IgD-negative memory B cell (primary cell): ENCODE results near the gene GAS6. TPM values are rescaled to one million over a fixed set of nuclear protein-coding genes. Genes with fewer than 3 reads are reported as not detected.
A peak's percentile ranks its signal among the peaks of the same experiment; 100 is the strongest.
"Not testable (repeated sequence)": the region's sequence is repeated elsewhere in the genome, so short reads cannot be mapped to it uniquely, and the experiment has no call there.

ENCODE experiments used
- H3K27ac Mint-ChIP-seq, 3 donors: one replicate each; pipeline ENCODE4 v1.8.0; 2020 to 2022; ENCODE audit warnings: mild to moderate bottlenecking in 3 of 3, mixed read lengths in 3 of 3, moderate library complexity in 1 of 3
- H3K27me3 Mint-ChIP-seq: one replicate; pipeline ENCODE4 v1.8.0; 2021; ENCODE audit warnings: mixed read lengths
- H3K36me3 Mint-ChIP-seq: one replicate; pipeline ENCODE4 v1.8.0; 2020; ENCODE audit warnings: mild to moderate bottlenecking, mixed read lengths
- H3K4me1 Mint-ChIP-seq, 3 donors: one replicate each; pipeline ENCODE4 v1.8.0; 2020 to 2022; ENCODE audit warnings: mixed read lengths in 3 of 3, mild to moderate bottlenecking in 1 of 3
- H3K4me3 Mint-ChIP-seq, 4 donors: one replicate each; pipeline ENCODE4 v1.8.0; 2020 to 2022; ENCODE audit warnings: mild to moderate bottlenecking in 4 of 4, mixed read lengths in 4 of 4, moderate library complexity in 3 of 4
- H3K9me3 Mint-ChIP-seq, 3 donors: one replicate each; pipeline ENCODE4 v1.8.0; 2020 to 2021; ENCODE audit warnings: mixed read lengths in 3 of 3, mild to moderate bottlenecking in 1 of 3
- polyA plus RNA-seq: library from polyadenylated mRNA; unstranded; fragments of 300-500 nt; fragmentation: Illumina TruSeq; gene quantifications from one replicate; pipeline ENCODE4 v1.2.3, GENCODE V29; 2021

GAS6 gene
- polyA plus RNA-seq, 1 donor from 2014 or later, result 0.60 TPM

DNA sequence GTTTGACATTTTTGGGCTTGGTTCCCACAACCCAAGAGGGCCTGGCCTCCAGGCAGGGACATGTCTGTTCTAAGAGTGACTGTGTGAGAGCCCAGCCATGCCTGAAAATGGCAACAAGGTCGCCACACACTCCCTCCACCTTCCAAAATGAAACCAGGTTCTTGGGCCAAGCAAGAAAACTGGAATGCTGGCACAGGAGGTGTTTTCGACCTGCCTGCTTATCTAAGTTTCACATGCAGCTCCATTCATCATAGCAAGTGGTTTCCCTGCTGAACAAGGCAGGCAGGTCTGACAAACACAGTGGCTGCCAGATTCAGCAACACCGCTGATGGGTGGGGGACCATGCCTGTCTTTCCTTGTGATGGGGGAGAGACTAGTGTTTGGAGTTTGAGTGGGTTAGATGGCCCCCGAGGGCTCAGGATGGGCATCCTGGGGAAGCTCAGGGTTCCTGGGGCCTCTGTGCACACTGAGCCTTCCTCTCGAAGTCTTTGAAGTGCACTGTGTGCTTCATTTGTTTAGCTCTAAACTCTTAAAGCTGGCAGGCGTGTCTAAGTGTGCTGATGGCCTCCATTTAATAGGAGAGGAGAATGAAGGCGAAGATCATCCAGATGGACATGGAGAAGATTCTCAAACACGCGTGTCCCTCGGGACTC lies 17.9 kb upstream of the GAS6 start:
- no peaks in the 10 kb centered on the region for H3K36me3 Mint-ChIP-seq
- H3K4me3 Mint-ChIP-seq, result no peak overlapping the region
- H3K9me3 Mint-ChIP-seq, result no peaks in the 10 kb centered on the region
- H3K4me1 Mint-ChIP-seq, result peaks cover 0 to 1% (median 0%) of the 10 kb centered on the region in 3 donors
- peak overlapping the region in 1 of 3 donors; percentile 47 for H3K27ac Mint-ChIP-seq
- H3K27me3 Mint-ChIP-seq, result peaks cover 18% of the 10 kb centered on the region

DNA sequence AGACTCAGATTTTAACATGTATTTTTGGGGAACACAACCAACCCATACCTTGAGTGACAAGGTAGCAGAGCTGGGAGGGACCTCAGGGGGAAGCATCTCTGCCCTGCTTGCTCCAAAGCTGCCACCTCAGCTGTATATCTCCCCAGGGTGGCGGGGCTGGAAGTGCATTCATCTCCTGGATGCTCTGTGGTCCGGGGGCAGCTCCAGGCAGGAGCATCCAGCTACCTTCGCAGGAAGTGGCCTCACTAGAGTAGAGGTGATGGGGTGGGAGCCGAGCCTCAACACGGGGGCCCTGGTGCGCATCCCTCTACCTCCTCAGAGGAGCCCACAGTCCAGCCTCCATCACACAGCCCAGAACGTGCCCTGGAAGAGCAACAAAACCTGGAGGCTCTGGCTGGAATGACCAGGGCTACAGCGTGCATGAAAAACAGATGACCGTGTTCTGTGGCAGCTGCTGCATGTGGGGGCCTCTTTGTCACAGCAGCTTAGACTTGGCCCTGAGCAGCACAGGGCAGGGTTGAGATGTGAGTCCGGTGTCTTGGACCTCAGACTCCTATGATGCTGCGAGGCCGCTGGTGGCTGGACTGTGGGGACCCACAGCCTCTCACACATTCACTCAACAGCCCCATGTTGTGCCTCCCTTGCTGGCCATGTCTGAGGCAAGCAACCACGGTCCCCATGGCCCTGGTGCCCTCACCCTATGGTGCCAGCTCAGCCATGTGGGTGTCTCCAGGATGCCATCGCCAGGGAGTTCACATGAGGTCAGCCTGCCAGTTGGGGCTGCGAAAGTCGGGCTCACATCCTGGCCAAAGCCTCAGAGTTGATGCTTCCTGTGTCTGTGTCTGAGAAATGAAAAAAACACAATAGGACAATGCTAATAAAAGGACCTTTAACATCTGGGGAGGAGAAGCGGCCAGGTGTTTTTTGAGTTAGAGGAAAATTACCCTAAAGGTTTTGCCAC lies 17.1 kb upstream of the GAS6 start:
- peak overlapping the region in 1 of 4 donors; percentile 83 for H3K4me3 Mint-ChIP-seq
- H3K9me3 Mint-ChIP-seq, result no peaks in the 10 kb centered on the region
- H3K27me3 Mint-ChIP-seq, result peaks cover 14% of the 10 kb centered on the region
- H3K36me3 Mint-ChIP-seq, result peaks cover under 1% of the 10 kb centered on the region
- H3K27ac Mint-ChIP-seq, result peak overlapping the region in 1 of 3 donors; percentile 47
- peaks cover 0 to 2% (median 0%) of the 10 kb centered on the region in 3 donors for H3K4me1 Mint-ChIP-seq

DNA sequence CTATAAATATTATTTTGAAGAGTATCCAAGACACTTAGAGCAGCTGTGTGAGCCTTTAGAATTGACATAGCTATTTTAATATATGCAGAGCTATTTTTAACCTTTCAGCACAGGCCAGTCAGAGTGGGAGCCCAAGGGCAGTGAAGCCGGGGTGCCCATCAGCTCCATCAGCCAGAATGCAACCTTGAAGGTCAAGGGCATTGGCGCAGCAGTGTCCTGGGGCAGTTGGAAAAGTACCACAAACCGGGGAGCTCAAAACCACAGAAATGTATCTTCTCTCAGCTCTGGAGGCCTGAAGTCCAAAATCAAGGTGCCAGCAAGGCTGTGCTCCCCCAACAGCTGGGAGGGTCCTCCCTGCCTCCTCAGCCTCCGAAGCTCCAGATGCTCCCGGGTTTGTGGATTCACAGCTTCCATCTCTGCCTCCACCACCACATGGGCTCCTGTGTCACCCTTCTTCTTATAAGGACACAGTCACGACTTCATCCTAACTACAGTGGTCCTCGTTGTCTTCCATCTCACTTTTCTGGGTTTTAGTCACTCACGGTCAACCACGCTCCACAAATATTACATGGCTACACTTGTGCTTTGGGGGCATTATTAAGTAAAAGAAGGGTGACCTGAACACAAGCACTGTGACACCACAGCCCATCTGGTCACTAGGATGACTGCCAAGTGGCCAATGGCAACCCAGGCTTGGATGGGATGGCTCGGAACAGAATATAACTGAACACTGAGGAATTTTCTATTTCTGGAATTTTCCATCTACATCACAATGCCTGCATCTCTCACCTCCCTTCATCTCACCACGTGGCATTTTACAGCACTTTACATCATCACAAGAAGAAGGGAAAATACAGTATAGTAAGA lies 15.9 kb upstream of the GAS6 start:
- Mint-ChIP-seq H3K36me3 (peaks cover 3% of the 10 kb centered on the region), H3K27me3 (peaks cover 22% of the 10 kb centered on the region), H3K4me3 (no peak overlapping the region), H3K4me1 (peaks cover 0 to 7% (median 2%) of the 10 kb centered on the region in 3 donors), H3K27ac (no peak overlapping the region), H3K9me3 (no peaks in the 10 kb centered on the region)

DNA sequence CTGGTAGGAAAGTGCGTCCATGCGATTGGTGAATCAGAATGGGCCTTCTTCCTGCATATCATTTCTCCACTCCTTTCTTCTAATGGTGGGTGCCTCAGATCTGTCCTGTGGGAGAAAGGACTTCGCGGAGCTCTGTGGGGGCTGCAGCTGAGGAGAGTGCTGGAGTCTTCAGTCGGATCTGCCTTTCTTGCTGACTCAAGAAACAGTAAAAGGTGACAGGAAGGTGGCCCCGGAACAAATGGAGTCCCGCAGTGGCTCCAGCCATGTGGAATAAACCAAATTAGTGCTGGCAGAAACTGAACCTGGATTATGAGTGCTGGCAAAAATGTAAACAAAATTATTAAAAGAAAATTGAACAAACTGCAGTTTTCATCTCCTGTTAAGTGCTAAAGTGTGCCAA lies 15.1 kb upstream of the GAS6 start:
- peaks cover 0 to 7% (median 2%) of the 10 kb centered on the region in 3 donors for H3K4me1 Mint-ChIP-seq
- H3K4me3 Mint-ChIP-seq, result no peak overlapping the region

DNA sequence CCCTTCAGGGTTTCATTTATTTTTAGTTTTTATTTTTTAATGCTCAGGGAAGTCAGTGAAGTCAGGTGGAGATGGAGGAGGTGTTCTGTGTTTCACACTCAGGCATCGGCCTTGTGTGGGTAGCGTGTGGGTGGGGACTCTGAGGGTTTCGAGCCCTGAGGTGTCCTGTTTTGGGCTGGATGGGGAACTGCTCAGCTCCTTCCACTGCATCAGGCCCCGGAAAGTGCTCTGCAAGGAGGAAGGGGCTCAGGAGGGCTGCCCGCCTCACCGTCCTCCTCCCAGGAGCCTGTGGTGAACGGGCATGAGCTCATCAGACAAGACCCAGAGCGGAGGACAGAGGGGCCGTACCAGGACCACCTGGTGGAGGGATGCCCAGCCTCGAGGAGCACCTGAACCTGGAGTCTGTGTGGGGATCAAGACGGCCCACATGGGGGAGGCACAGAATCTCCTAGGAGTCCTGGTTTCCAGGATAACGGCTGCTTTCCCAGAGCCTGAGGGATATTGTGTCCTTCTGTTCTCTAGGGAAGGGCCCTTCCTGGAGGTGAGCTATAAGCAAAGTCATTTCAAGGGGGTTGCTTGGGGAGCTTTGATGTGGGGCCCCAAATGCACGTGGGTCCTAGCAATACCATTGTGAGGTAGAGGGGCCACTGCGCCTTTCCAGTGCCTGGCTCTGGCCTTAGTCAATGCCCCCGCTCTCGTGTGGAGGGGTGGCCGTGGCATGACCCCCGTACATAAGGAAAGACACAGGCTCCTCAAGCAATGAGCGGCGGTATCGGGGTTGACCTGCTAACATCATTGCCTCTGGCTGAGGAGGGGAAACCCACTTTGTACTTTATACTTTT lies 13.5 kb upstream of the GAS6 start:
- peaks cover 24% of the 10 kb centered on the region for H3K27me3 Mint-ChIP-seq
- peak overlapping the region in 1 of 4 donors; percentile 52 for H3K4me3 Mint-ChIP-seq
- H3K9me3 Mint-ChIP-seq, result no peaks in the 10 kb centered on the region
- peaks cover 0 to 7% (median 2%) of the 10 kb centered on the region in 3 donors for H3K4me1 Mint-ChIP-seq
- peak overlapping the region in 1 of 3 donors; percentile 53 for H3K27ac Mint-ChIP-seq
- H3K36me3 Mint-ChIP-seq, result peaks cover 3% of the 10 kb centered on the region

More for the DNA sequence above, 15.1 kb upstream of the GAS6 start:
- Mint-ChIP-seq H3K27ac (no peak overlapping the region), H3K27me3 (peaks cover 22% of the 10 kb centered on the region), H3K9me3 (no peaks in the 10 kb centered on the region), H3K36me3 (peaks cover 3% of the 10 kb centered on the region)

DNA sequence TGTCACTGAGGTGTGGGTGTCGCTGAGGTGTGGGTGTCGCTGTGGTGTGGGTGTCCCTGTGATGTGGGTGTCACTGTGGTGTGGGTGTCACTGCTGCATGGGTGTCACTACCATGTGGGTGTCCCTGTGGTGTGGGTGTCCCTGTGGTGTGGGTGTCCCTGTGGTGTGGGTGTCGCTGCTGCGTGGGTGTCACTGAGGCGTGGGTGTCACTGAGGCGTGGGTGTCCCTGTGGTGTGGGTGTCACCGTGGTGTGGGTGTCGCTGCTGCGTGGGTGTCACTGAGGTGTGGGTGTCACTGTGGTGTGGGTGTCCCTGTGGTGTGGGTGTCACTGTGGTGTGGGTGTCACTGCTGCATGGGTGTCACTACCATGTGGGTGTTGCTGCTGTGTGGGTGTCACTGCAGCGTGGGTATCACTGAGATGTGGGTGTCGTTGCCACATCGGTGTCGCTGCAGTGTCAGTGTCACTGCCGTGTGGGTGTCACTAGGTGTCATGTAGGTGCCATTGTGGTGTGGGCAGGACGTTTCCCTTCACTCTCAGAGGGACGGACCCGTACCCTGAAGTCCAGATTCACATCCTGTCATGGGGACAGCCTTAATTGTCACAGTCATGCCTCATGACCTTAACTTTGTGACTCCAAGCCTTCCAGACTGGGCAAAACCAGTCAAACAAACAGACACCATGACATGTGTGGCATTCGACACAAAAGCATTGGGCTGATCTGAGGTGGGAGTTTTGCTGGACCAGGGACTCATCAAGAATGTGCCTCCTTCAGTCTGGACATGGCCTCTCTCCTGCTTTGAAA lies 12.7 kb upstream of the GAS6 start:
- Mint-ChIP-seq H3K4me3 (peak overlapping the region in 1 of 4 donors; percentile 5), H3K27me3 (peaks cover 23% of the 10 kb centered on the region), H3K27ac (peak overlapping the region in 1 of 3 donors; percentile 53), H3K36me3 (peaks cover 3% of the 10 kb centered on the region), H3K9me3 (no peaks in the 10 kb centered on the region), H3K4me1 (peaks cover 0 to 7% (median 2%) of the 10 kb centered on the region in 3 donors)

DNA sequence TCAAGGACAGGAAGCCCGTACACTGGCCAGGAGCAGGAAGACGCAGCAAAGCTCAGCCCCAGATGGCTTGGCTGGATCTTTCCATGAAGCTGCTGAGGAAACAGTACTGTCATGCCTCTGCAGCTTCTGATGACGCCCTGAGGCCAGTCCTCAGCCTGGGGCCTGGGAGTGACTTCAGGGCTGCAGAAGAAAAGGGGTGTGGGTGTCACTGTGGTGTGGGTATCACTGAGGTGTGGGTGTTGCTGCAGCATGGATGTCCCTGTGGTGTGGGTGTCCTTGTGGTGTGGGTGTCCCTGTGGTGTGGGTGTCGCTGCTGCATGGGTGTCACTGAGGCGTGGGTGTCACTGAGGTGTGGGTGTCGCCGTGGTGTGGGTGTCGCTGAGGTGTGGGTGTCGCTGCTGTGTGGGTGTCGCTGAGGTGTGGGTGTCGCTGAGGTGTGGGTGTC lies 12.0 kb upstream of the GAS6 start:
- peak overlapping the region in 2 of 4 donors; percentile 63 to 91 for H3K4me3 Mint-ChIP-seq
- H3K27ac Mint-ChIP-seq, result peak overlapping the region in 1 of 3 donors; percentile 53
- peaks cover 26% of the 10 kb centered on the region for H3K27me3 Mint-ChIP-seq
- H3K4me1 Mint-ChIP-seq, result peaks cover 0 to 7% (median 2%) of the 10 kb centered on the region in 3 donors
- no peaks in the 10 kb centered on the region for H3K9me3 Mint-ChIP-seq
- peaks cover 3% of the 10 kb centered on the region for H3K36me3 Mint-ChIP-seq

DNA sequence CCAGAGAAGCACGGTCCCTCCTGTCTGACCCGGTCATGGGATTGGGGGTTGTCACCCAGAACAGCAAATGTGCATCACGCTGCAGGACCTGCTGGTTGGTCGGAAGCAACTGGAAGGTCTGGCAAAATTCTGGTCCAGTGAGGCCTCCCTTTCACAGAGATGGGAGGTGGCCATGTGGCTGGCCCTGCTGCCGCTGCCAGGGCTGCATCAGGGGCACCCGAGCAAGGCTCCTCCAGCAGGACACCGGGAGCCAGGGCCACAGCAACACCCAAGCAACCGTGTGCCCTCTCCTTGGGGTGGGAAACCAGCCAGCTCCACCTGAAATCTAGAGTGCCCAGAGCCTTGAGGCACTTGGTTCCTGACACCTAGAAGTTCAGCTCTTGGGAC lies 11.5 kb upstream of the GAS6 start:
- H3K27me3 Mint-ChIP-seq, result peaks cover 24% of the 10 kb centered on the region
- no peaks in the 10 kb centered on the region for H3K9me3 Mint-ChIP-seq
- H3K4me1 Mint-ChIP-seq, result peaks cover 0 to 7% (median 2%) of the 10 kb centered on the region in 3 donors
- H3K4me3 Mint-ChIP-seq, result peak overlapping the region in 2 of 4 donors; percentile 63 to 91
- H3K27ac Mint-ChIP-seq, result no peak overlapping the region
- H3K36me3 Mint-ChIP-seq, result peaks cover 3% of the 10 kb centered on the region

DNA sequence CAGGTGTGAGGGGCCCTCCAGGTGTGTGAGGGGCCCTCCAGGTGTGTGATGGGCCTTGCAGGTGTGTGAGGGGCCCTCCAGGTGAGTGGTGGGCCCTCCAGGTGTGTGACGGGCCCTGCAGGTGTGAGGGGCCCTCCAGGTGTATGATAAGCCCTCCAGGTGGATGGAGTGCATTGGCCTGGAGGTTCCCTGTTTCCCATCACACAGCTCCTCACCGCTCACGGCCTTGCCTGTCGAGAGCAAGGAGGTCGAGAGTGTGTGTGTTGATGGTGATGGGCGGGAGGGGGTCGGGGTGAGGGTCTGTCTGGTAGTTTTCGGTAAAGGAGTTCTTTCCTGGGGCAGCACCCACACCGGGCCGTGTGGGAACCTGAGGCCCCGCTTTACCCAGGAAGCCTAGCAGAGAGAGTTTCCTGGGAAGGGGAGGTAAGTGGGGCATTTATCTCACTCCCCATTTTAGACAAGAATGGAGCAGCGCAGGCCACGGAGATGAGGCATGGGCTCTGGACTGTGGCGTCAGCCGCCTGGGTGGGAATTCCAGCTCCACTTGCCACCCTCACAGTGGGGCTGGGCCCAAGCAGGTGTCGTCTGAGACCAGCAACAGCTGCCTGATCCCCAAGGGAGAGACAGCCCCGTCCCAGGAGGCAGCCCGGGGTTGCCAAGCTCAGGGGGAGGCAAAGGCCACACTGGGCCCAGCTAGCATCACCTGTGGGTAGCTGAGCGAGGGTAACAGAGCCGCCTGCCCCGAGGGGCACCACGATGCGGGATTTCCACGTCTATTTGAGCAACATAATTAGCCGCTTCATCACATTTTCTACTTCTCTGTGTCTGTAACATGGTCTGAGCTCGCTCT lies 10.9 kb upstream of the GAS6 start:
- H3K27ac Mint-ChIP-seq, result no peak overlapping the region
- H3K4me3 Mint-ChIP-seq, result peak overlapping the region in 1 of 4 donors; percentile 52
- peaks cover 0 to 7% (median 2%) of the 10 kb centered on the region in 3 donors for H3K4me1 Mint-ChIP-seq
- peaks cover 3% of the 10 kb centered on the region for H3K36me3 Mint-ChIP-seq
- H3K27me3 Mint-ChIP-seq, result peaks cover 21% of the 10 kb centered on the region
- no peaks in the 10 kb centered on the region for H3K9me3 Mint-ChIP-seq

DNA sequence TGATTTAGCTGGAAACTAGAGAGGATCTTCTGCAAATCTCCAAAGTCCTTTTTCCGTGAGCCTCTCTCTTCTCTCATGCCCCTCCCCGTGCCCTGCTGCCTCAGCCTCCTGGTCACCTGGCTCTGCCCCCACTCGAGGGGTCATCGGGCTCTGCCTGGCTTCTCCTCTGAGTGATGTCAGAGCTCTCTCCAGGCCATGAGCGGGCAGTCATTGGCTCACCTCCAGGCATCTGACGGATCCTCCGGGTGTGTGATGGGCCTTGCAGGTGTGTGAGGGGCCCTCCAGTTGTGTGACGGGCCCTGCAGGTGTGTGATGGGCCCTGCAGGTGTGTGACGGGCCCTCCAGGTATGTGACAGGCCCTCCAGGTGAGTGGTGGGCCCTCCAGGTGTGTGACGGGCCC lies 10.3 kb upstream of the GAS6 start:
- peaks cover 0 to 7% (median 2%) of the 10 kb centered on the region in 3 donors for H3K4me1 Mint-ChIP-seq
- H3K9me3 Mint-ChIP-seq, result no peaks in the 10 kb centered on the region
- H3K4me3 Mint-ChIP-seq, result no peak overlapping the region
- H3K27ac Mint-ChIP-seq, result no peak overlapping the region
- H3K36me3 Mint-ChIP-seq, result peaks cover 3% of the 10 kb centered on the region
- peaks cover 21% of the 10 kb centered on the region for H3K27me3 Mint-ChIP-seq

DNA sequence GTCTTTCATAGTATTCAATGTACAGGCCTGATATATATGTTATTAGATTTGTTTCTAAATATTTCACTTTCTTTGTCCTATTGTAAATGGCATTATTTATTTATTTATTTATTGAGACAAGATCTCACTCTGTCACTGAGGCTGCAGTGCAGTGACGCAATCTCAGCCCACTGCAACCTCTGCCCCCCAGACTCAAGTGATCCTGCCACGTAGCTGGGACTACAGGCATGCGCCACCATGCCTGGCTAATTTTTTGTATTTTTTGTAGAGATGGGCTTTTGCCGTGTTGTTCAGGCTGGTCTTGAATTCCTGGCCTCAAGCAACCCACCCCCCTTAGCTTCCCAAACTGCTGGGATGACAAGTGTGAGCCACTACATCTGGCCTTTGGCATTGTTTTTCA lies 5.4 kb upstream of the GAS6 start:
- Mint-ChIP-seq H3K36me3 (peaks cover 4% of the 10 kb centered on the region), H3K4me3 (no peak overlapping the region), H3K27me3 (peaks cover 30% of the 10 kb centered on the region), H3K4me1 (peaks cover 3 to 6% (median 5%) of the 10 kb centered on the region in 3 donors), H3K9me3 (peaks cover 0 to 8% (median 8%) of the 10 kb centered on the region in 3 donors), H3K27ac (no peak overlapping the region)

DNA sequence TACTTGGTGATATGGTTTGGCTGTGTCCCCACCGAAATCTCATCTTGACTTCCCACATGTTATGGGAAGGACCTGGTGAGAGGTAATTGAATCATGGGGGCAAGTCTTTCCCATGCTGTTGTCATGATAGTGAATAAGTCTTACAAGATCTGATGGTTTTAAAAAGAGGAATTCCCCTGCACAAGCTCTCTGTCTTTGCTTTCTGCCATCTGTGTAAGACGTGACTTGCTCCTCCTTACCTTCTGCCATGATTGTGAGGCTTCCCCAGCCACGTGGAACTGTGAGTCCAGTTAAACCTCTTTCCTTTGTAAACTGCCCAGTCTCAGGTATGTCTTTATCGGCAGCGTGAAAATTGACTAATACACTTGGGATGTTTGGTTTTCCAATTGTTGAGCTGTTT lies 4.0 kb upstream of the GAS6 start:
- peak overlapping the region in 2 of 4 donors; percentile 16 to 50 for H3K4me3 Mint-ChIP-seq
- H3K27me3 Mint-ChIP-seq, result peaks cover 31% of the 10 kb centered on the region
- H3K4me1 Mint-ChIP-seq, H3K9me3 Mint-ChIP-seq, H3K36me3 Mint-ChIP-seq, H3K27ac Mint-ChIP-seq: not testable (repeated sequence)
